NCI-H748 (cell line): Measurements from ENCODE around the gene FRAS1.
A peak's percentile ranks its signal among the peaks of the same experiment; 100 is the strongest.

Experiments
- DNase-seq: peaks from one replicate; lab custom pipeline; 2025; ENCODE audit not compliant: unreplicated experiment; lab: John Stamatoyannopoulos, UW

Gene FRAS1

GRCh38 chr4:78356251-78356786 is 299.2 kb downstream of the FRAS1 start:
- DNase-seq: no peak

DNA sequence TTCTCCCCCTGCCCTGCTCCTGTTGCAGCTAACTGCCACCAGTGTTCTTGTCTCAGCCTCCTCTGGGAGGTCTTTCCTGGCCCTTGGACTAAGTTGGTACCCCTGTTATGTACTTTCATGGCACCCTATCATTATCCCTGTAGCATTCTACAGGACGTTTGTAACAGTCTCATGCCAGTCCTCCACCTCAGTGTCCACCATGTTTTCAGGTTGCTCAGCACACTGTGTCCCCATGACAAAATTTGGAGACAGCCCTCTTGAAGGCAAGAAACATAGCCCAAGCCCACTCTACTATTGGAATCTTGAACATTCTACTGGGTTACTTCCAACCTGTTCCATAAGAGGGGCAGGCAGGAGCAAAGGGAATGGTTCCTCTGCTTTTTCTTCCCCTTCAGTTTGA is 300.0 kb downstream of the FRAS1 start:
- no peak for DNase-seq

DNA sequence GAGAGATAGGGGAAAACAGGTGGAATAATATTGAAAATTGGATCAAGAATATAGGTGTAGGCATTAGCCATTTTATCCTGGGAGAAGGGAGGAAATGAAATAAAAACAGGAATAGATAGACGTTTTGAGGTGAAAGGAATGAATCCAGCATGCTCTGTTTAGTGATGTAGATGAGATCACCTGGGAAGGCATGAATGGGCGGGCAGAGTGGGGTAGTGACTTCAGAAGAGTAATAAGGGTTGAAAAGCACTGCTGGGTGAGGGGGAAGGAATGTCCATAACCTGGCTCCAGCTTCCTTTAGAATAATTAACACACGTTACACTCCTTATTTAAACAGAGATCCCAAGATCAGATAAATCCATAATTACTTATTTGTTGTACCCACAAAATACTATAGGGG is 303.3 kb downstream of the FRAS1 start:
- no peak for DNase-seq

- peak; percentile 6 for DNase-seq
Observed at GRCh38 chr4:78361621-78362120, 304.5 kb downstream of the FRAS1 start.

DNA sequence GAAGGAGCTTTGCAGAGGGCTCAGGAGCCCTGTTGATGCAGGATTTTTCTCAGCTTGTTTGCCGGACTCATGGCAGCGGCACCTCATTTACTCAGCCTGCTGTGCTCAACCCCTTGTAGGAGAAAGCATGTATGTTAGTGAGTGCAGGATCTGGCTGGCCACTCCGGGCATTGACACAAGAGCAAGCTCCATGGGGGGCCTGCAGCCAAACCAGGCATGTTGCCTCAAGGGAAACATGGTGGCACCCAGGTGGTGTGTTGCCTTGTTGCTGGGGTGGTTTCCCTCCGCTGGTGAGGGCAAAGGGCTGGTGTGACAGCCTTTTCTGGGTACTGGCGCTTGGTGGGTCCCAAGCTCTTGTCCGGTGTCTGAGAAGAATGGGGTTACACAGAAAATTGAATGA is 305.2 kb downstream of the FRAS1 start:
- peak; percentile 1 for DNase-seq

GRCh38 chr4:78363031-78363570 is 306.0 kb downstream of the FRAS1 start:
- DNase-seq: no peak

DNA sequence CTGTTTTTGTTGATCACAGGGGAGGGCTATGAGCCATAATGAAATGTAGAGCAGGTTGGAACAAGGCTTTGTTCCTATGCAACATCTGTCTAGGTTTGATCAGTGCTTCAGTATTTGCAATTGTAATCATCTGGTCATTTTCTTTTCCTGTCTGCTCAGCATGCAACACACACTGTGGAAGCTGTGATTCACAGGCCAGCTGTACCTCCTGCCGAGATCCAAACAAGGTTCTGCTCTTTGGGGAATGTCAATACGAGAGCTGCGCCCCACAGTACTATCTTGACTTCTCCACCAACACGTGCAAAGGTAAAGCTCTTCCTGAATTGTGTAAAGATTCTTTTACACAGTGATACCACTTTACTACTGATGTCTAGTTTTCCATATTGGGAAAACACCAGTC is 312.6 kb downstream of the FRAS1 start:
- DNase-seq: peak; percentile 88

DNA sequence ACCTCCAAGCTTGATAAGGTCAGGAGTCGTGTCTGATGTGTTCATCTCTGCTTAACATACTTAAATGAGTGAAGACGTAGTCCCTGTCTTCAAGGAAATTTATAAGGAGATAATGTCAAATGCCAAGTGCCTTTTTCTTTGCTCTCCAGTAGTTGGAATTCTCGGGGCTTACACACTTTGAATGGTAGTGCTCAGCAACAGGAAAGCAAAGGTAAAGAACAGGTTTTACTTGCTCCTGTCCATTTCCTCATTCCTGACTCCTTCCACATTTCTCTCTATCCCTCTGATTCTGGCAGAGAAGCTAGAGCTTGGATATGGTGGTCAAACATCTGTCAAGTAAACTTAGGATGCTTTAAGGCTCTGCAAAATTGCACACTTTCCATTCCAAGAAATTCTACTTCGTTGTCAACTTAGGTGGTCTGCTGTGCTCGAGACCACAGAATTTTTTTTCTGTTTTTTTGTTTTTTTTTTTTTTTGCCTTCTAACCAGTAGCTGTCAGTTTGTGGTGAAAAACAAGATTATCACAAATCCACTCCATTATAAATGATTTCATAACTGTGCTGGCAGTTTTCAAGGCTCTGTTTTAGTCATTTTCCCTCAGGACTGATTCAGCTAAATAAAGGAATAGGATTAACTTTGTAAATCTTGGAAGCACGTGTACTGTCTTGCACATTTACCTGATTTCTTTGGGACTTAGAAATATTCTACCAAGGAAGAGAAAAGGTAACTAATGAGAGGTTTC is 313.7 kb downstream of the FRAS1 start:
- DNase-seq: no peak

DNA sequence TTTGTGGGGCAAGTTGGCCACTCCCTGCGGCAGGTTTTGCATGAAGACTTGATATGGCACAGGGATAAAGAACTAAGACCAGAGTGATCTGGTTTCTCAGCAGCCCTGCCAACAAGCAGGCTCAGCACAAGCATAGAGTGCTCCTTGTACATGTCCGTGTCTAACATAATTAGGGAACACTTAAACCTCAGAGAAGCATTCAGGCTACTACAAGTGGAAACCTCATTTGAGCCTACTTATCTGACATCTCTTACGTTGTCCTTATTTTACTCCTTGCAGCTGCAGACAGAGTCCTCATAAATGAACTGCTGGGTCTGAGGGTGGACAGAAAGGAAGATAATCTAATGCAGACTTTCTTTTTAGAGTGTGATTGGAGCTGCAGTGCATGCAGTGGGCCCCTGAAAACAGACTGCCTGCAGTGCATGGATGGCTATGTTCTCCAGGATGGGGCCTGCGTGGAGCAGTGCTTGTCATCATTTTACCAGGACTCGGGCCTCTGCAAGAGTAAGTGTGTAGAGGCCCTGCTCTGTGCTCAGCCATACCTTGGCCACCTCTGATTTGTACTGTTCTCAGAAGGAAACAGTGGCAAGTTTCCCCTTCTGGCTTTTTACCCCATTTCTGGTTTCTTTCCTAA is 315.3 kb downstream of the FRAS1 start:
- DNase-seq: no peak

DNA sequence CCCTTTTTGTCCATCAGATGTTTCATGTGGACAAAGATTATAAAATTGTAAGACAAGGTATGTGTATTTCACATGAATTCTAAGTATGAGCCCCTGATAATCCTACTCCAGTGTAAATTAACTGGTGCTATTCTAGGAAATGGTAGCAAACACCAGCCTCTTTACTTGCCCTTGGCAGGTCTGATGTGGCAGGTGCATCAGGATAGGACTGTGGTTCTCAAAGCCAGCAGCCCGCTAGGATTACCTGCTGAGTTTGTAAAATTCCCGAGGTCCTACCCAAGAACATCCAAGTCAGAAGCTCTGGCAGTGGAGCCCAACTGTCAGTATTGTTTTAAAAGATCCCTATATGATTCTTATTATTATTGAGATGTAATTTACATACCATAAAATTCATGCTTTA is 320.4 kb downstream of the FRAS1 start:
- no peak for DNase-seq

GRCh38 chr4:78379040-78379439 is 321.9 kb downstream of the FRAS1 start:
- no peak for DNase-seq

DNA sequence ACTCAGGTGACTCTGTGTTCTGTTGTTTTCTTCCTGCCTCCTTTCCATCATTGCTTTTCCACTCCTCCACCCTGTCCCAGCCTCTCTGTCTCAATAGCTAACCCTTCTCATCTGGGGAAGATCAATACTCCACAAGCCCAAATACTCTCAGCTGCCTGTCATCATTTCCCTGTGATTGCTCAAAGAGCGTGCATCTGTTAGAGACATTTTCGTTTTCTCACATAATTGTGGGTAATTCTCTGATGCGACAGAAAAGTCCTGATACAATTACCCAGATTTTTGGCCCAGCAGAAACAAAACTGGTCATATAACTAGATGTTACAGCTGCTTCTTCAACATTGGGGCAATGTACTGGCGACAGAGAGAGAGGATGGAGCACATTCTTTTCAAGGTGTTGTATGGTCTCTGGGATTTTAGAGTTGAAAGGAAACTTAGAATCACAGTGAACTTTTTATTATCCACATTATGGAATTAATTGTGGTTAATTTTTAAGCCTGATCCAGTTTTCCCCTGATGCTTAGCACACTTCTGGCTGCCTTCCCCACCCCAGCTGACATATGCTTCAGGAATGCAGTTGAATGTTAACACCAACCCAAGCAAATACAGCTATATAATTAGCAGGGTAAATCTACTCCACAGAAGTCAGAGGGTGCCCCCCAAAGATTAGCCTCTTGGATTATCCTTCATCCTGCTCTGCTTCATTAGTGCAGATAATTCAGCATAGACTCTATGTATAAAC is 323.0 kb downstream of the FRAS1 start:
- DNase-seq: no peak

- DNase-seq: no peak
Observed at GRCh38 chr4:78386679-78387078, 329.6 kb downstream of the FRAS1 start.

GRCh38 chr4:78395642-78396041 is 338.5 kb downstream of the FRAS1 start:
- DNase-seq: no peak

DNA sequence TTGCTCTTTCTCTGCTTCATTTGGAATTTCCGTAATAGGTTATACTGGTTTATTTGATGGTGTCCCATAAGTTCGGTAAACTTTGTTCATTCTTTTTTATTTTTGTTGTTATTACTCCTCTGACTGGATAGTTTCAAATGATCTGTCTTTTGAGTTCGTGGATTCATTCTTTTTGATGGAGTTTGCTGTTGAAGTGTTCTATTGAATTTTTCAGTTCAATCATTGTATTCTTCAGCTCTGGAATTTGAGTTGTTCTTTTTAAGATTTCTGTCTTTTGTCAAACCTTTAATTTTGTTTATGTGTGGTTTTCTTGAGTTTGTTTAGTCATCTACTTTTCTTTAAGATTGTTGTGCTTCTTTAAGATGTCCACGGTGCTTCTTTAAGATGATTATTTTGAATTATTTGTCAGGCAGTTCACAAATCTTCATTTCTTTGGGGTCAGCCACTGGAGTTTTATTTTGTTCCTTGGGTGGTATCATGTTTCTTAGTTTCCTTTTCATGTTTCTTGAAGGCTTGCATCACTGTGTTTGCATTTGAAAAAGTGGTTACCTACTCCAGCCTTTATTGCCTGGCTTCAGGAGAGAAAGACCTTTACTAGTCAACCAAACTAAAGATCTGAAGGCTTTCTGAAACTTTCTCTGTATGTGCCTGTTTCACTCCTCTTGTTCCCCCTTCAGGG is 339.6 kb downstream of the FRAS1 start:
- no peak for DNase-seq

DNA sequence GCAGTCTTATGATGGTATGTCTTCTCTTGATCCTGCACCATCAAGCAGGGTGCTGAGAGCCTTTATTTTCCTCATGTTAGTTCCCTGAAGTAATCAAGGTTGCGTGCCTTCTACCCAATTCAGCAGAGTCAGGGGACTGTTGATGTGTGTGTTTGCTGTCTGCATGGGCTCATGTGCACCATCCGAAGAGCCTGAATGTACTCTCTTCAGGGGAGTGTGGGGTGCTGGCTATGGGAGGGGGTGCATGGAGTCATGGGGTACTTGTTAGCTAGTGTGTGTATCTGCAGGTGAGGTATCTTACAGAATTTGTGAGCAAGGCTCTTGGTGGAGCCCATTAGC is 340.1 kb downstream of the FRAS1 start:
- no peak for DNase-seq

DNA sequence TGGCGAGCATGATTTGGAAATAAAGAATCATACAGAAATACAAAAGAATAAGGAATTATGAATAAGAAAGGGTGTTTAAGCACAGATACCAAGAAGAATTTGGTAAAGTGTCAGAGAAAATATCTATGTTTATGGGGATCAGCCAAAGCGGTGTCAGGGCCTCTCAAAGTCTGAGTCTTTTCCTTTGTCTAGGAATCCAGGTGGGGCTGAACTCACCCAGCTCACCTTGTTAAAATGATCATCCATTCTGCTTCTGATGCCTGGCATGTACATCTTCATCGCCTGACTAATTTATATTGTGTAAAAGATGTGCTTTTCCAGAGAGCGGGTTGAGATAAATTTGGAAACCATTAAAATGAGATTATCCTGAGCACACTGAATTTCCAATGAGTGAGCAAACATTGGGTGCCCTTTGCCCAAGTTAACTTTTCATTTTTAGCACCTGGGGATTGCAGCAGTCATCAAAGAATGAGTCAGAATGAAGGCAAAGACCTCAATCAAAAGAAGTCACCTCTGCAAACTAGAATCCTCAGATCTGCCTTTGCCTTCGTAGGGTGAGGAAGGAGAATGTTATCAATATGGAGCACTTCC is 352.6 kb downstream of the FRAS1 start:
- no peak for DNase-seq

DNA sequence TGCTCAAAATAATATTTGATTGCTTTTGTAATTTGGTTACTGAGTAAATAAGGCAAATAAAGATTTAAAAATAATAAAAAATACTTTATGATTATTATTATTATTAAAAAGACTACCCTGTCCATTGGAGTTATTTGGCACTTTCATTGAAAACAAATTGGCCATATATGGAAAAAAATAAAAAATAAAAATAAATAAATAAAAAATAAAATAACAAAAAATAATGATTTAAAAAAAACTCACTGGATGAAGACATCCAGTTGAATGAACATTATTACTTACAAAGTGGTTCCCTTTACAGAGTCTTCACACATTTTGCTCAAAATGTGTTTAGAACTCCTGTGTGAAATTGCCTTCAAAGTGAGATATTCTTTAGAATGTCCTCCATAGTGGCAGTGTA is 353.1 kb downstream of the FRAS1 start:
- no peak for DNase-seq

DNA sequence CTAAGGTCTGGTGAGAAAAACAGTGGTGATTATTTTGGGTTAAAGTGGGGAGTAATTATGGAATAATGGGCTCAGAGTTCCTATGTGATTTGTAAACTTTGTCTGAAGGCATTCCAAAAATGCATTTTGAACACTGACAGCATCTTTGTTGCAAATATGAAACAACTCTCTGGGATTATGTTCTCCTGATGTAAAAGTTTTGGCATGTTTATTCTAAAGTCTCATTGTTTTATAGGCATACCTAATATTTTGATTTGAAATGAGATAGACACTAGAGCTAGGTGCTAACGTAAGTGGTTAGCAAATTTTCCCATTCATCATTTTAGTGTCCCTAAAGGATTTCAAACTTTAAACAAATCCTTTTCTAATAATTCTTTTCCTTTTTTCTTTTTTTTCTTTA is 353.6 kb downstream of the FRAS1 start:
- DNase-seq: no peak

- DNase-seq: no peak
Observed at GRCh38 chr4:78414116-78414515, 357.0 kb downstream of the FRAS1 start.

DNA sequence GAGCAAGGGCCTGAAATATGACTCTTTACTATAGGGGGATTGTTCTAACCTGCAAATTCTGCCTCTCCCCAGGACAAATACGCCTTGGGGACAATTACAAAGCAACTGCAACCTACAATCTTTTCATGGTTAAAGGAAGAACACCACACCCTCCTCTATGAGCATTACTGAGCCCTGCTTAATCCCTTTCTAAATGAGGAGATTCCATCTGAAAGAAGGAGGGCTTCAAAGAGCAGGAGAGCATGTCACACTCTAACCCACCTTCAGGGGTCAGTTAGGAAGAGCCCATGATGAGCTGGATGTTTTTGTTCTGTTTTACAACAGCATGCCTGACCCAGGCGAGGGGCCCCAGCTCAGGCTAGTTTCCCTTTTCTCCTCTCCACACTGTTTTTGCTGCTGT is 360.5 kb downstream of the FRAS1 start:
- no peak for DNase-seq
